ENCODE data around the gene TMEM135.

GRCh38 chr11:87134524-87135106 is 96.9 kb downstream of the TMEM135 start:
- TF ChIP-seq POLR2A (IDR thresholded peaks at IDR 0.05) (no peak), EP300 (IDR thresholded peaks at IDR 0.05; ENCODE audit: low read depth) (no peak), CTCF (IDR thresholded peaks at IDR 0.05) (no peak)

All from transverse colon (tissue), 3 donors.